Parathyroid adenoma (tissue), 2 donors: Measurements from ENCODE around the gene TFPT.

Source experiments
- H2AFZ ChIP-seq: fragments of 300-600 bp; sonication (generic); one replicate; pipeline ENCODE4 v1.7.0; 2017; ENCODE audit warnings: antibody characterized with exemption, mild to moderate bottlenecking
- H3K27ac ChIP-seq: fragments of 300-600 bp; sonication (generic); one replicate; pipeline ENCODE4 v1.7.0; 2017
- H3K27me3 ChIP-seq: fragments of 300-600 bp; sonication (generic); one replicate; pipeline ENCODE4 v1.7.0; 2017; ENCODE audit warnings: low read length; ENCODE audit not compliant: control insufficient read depth, insufficient read depth
- H3K36me3 ChIP-seq: fragments of 300-600 bp; sonication (generic); one replicate; pipeline ENCODE4 v1.7.0; 2017; ENCODE audit warnings: low read length; ENCODE audit not compliant: control insufficient read depth, insufficient read depth
- H3K4me1 ChIP-seq: fragments of 300-600 bp; sonication (generic); one replicate; pipeline ENCODE4 v1.7.0; 2017; ENCODE audit warnings: control low read depth
- H3K4me2 ChIP-seq: fragments of 300-600 bp; sonication (generic); one replicate; pipeline ENCODE4 v1.7.0; 2017; ENCODE audit warnings: low read length
- H3K4me3 ChIP-seq: fragments of 300-600 bp; sonication (generic); one replicate; pipeline ENCODE4 v1.7.0; 2017; ENCODE audit warnings: low read depth, low read length
- H3K79me2 ChIP-seq: fragments of 300-600 bp; sonication (generic); one replicate; pipeline ENCODE4 v1.7.0; 2017; ENCODE audit warnings: control low read depth
- H3K9ac ChIP-seq: fragments of 300-600 bp; sonication (generic); one replicate; pipeline ENCODE4 v1.7.0; 2017; ENCODE audit warnings: mild to moderate bottlenecking
- H3K9me3 ChIP-seq: fragments of 300-600 bp; sonication (generic); one replicate; pipeline ENCODE4 v1.7.0; 2017; ENCODE audit warnings: low read length; ENCODE audit not compliant: control insufficient read depth
- TF ChIP-seq, protein P1 (sequence below): fragments of 300-600 bp; sonication (generic); IDR thresholded peaks from one replicate; pipeline ENCODE4 v1.7.0; 2017; ENCODE audit warnings: antibody characterized with exemption, mild to moderate bottlenecking
- donor health status: primary hyperparathyroidism.

The TFPT gene

DNA sequence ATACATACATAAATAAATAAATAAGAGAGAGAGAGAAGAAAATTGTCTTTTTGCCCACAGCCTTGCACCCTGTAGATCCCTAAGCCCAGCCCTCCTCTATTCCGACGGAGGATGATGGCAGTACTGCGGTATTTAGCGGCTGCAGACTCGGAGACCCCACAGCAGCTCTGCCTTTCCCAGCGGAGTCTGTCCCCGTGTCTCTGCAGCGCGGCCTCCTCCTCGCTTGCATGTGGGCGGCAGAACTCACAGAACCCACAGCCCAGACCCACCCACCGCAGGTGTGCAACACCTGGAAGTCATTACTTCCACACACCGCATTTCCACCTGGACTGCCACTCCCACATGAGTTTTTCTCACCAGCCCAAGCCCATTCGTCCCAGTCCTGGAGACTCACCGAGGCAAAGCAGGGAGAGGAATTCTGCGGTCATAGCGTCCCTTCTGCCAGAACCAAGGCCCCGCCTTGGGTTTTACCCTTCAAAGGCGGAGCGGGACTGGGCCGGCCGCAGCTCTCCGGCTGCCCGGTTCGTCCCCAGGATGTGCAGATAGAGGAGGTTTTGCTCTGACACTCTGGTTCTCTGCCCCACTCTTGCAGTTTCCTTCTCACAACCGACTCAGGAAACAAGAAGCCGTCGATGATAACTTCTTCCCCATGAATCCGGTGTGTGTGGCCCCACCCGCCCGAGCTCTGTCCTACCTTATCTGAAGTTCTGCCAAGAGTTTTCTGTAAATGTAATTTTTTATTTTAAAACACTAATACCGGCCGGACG is 51.9 kb downstream of the TFPT start, which contains the start of gene VSTM1:
VSTM1 (minus strand) TSS at position 548 of the 767 bp plus-strand sequence; CDS start at position 428, 120 bp downstream.
- H3K79me2 ChIP-seq: no peaks in the 10 kb centered on the region
- no peaks in the 10 kb centered on the region for H3K27me3 ChIP-seq
- H3K9ac ChIP-seq: no peak within 1 kb of the TSS
- no peaks in the 10 kb centered on the region for H3K4me1 ChIP-seq
- no peak within 1 kb of the TSS for H3K27ac ChIP-seq
- H2AFZ ChIP-seq: no peak within 1 kb of the TSS
- no peak within 1 kb of the TSS for H3K4me3 ChIP-seq
- TF ChIP-seq, protein P1, sequence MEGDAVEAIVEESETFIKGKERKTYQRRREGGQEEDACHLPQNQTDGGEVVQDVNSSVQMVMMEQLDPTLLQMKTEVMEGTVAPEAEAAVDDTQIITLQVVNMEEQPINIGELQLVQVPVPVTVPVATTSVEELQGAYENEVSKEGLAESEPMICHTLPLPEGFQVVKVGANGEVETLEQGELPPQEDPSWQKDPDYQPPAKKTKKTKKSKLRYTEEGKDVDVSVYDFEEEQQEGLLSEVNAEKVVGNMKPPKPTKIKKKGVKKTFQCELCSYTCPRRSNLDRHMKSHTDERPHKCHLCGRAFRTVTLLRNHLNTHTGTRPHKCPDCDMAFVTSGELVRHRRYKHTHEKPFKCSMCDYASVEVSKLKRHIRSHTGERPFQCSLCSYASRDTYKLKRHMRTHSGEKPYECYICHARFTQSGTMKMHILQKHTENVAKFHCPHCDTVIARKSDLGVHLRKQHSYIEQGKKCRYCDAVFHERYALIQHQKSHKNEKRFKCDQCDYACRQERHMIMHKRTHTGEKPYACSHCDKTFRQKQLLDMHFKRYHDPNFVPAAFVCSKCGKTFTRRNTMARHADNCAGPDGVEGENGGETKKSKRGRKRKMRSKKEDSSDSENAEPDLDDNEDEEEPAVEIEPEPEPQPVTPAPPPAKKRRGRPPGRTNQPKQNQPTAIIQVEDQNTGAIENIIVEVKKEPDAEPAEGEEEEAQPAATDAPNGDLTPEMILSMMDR: no peak
- H3K36me3 ChIP-seq: no peaks in the 10 kb centered on the region
- no peaks in the 10 kb centered on the region for H3K9me3 ChIP-seq
- no peak within 1 kb of the TSS for H3K4me2 ChIP-seq

DNA sequence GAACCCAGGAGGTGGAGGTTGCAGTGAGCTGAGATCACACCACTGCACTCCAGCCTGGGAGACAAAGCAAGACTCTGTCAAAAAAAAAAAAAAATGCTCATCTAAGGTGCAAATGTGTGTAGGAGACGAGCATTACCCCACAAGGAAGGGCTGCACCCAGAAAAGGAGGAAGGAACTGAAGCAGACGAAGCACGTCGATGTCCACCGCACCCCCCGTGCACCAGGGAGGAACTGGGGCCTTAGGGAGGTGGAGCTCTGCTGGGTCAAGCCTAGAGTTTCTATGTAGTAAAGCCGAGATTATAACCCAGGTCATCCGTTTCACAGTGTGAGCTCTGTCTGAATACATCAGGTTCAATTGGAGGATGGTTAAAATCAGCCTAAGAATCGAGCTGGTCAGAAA is 52.8 kb downstream of the TFPT start:
- H3K4me3 ChIP-seq: no peak overlapping the region
- no peak overlapping the region for H3K27ac ChIP-seq
- H3K4me1 ChIP-seq: no peaks in the 10 kb centered on the region

More for the DNA sequence above, 52.8 kb downstream of the TFPT start:
- Histone ChIP-seq H2AFZ (no peak overlapping the region), H3K9ac (no peak overlapping the region), H3K27me3 (no peaks in the 10 kb centered on the region), H3K9me3 (no peaks in the 10 kb centered on the region), H3K79me2 (no peaks in the 10 kb centered on the region), H3K4me2 (no peak overlapping the region), H3K36me3 (no peaks in the 10 kb centered on the region)
- TF ChIP-seq, protein P1: no peak
